Activated naive CD8-positive, alpha-beta T cell treated with anti-CD3 and anti-CD28 coated beads, Interleukin-2, amount 50 U/mL, for 24 hours (primary cell): ENCODE measurements around the gene C1orf94.

Source experiments
- ATAC-seq: fragments of 150-1000 bp; cut with Tn5 transposase; one replicate; pipeline ENCODE4 v1.10.0; 2021
- DNase-seq: peaks from one replicate; pipeline ENCODE4 v3.0.0; 2021
- H3K27ac Mint-ChIP-seq: one replicate; pipeline ENCODE4 v1.8.0; 2021; ENCODE audit warnings: mild to moderate bottlenecking, mixed read lengths
- H3K27me3 Mint-ChIP-seq: one replicate; pipeline ENCODE4 v1.8.0; 2021; ENCODE audit warnings: mixed read lengths
- H3K36me3 Mint-ChIP-seq: one replicate; pipeline ENCODE4 v1.8.0; 2021; ENCODE audit warnings: low read depth, mixed read lengths
- H3K4me1 Mint-ChIP-seq: one replicate; pipeline ENCODE4 v1.8.0; 2021; ENCODE audit warnings: mixed read lengths
- H3K4me3 Mint-ChIP-seq: one replicate; pipeline ENCODE4 v1.8.0; 2021; ENCODE audit warnings: mild to moderate bottlenecking, moderate library complexity, mixed read lengths
- H3K9me3 Mint-ChIP-seq: one replicate; pipeline ENCODE4 v1.8.0; 2021; ENCODE audit warnings: mixed read lengths

The C1orf94 gene, protein sequence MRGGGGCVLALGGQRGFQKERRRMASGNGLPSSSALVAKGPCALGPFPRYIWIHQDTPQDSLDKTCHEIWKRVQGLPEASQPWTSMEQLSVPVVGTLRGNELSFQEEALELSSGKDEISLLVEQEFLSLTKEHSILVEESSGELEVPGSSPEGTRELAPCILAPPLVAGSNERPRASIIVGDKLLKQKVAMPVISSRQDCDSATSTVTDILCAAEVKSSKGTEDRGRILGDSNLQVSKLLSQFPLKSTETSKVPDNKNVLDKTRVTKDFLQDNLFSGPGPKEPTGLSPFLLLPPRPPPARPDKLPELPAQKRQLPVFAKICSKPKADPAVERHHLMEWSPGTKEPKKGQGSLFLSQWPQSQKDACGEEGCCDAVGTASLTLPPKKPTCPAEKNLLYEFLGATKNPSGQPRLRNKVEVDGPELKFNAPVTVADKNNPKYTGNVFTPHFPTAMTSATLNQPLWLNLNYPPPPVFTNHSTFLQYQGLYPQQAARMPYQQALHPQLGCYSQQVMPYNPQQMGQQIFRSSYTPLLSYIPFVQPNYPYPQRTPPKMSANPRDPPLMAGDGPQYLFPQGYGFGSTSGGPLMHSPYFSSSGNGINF

DNA sequence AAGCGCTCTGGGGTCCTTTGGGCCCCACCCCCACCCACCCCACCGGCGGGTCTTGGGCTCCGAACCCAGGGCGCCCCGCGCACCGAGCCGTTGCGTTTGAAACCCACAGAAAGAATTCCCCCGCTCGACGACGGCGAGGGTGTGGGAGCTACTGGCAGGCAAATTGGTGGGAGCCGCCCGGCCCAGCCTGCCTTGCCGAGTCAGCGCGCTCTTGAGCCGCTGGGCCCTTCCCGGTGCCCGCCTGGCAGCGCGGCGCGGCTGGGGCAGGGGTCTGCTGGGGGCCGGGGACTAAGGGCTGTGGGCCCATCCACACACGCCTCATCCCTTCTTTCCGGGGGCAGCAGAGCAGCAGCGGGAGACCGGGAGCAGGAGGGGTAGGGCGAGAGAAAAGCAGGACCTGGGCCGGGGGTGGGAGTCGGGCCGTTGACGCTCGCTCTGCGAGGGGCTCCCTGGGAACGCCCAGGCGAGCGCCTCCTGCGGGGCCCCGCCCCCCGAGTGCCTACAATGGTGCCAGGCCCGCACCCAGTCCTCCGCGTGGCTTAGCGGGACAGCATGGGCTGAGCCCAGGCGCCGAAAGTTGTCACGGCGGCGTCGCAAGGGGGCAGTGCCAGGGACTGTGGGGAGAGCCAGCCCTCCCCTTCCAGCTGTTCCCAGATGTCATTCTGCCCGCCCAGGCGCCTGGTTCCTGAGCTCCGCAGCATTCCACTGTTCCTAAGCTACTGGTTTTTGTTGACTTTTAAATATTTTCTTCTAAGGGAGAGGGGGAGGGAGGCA is at the start of gene C1orf94:
Gene C1orf94, plus strand, starts transcription at position 78 of the 774 bp plus-strand sequence. CDS start 883 bp downstream, outside the sequence.
- no peak within 1 kb of the TSS for H3K4me3 Mint-ChIP-seq
- no peaks in the 10 kb centered on the region for H3K36me3 Mint-ChIP-seq
- no peak for ATAC-seq
- H3K9me3 Mint-ChIP-seq = no peaks in the 10 kb centered on the region
- no peaks in the 10 kb centered on the region for H3K4me1 Mint-ChIP-seq
- no peak within 1 kb of the TSS for H3K27ac Mint-ChIP-seq
- DNase-seq = no peak
- peaks cover 43% of the 10 kb centered on the region for H3K27me3 Mint-ChIP-seq

DNA sequence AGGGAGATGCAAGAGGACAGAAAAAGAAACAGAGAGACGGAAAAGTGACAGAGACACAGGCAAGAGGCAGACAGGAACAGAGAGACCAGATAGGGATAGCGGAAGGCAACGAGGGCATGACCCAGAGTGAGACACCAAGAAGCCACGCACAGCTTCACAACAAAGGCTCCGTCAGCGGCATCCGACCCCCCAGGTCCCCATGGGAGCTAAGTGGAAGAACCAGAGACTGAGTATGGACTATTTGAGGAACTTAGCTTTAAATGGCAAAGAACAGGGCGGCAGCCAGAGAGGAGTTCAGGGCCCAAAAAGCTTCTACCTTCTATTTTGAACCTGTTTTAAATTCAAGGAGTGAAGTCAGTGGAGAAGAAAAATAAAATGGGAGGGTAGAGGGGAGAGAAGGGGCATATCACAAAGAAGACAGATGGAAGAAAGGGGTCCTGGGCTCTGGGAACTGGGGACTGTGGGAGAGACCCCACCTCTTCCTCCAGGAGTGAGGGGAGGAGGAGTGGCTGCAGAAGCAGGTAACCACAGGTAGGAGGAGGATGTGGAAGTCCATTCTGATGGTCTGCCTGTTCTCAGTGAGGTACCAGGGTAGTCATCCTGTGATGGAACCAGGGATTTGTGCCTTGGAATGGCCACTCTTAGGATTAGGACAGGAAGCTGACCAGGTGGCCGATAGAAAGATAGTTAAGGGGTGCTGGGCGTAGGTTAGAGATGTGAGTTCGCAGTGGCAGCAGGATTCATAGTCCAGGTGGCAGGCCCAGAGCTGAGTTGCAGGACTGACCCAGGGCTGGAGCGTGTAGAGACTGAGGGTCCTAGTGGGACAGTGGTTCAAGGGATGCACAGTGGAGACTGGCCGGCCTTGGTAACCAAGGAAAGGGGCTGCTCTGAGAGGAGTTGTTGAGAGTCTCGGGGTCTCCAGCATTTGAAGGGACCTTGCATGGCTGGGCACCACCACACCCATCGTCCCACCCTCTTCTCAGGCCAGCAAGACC is 49.4 kb upstream of the C1orf94 start:
- Mint-ChIP-seq H3K36me3 (no peaks in the 10 kb centered on the region), H3K27ac (no peak overlapping the region), H3K27me3 (peaks cover 4% of the 10 kb centered on the region), H3K4me1 (no peaks in the 10 kb centered on the region), H3K9me3 (no peaks in the 10 kb centered on the region), H3K4me3 (no peak overlapping the region)
- no peak for DNase-seq
- no peak for ATAC-seq

DNA sequence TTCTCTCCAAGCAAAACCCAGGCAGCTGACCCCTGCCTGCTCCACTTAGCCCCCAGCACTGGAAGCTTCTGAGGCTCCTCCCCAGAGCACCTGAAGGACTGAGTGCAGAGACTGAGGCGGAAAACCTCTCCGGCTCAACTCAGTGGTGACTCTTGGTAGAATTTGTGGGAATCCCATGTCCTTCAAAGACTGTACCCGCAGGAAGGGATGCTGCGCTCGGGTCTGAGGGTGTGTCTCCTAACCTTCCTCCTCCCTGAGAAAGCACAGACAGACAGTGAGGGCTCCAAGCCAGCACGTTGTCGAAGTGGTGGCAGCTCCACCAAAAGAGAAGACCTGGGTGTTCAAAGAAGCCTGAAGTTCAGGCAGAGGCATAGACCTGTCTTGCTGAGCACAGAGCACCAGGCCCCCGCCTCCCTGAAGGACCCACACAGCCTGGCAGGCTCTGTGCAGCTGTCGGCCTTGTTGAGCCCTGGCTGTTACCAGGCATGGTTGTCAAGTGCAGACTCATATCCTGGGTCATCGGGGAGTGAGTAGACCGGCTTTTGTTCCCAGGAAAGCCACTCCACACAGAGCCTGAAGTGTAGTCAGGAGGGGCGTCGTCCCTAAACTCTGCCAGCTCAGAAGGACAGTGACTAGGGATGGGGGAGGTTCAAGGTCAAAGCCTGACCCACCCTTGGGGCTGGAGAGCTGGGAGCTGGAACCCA is 48.4 kb upstream of the C1orf94 start:
- H3K27me3 Mint-ChIP-seq = peaks cover 3% of the 10 kb centered on the region
- no peak overlapping the region for H3K4me3 Mint-ChIP-seq
- no peaks in the 10 kb centered on the region for H3K36me3 Mint-ChIP-seq
- no peak for DNase-seq
- H3K9me3 Mint-ChIP-seq = no peaks in the 10 kb centered on the region
- H3K4me1 Mint-ChIP-seq = no peaks in the 10 kb centered on the region
- no peak for ATAC-seq
- no peak overlapping the region for H3K27ac Mint-ChIP-seq

DNA sequence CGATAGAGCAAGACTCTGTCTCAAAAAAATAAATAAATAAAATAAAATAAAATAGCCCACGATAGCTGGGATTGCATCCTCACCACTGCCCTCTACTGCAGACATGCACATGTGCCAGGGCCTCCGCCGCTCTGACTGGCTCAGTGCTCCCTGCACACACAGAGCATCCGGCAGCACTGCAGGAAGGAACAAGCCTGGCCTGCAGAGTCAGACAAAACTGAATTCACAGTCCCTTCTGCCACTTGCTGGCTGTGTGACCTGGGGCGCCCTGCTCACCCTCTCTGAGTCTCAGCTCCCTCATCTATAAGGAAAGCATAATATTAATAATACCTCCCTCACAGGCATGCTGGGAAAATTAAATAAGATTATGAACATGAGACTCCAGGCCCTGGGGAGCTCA is 47.1 kb upstream of the C1orf94 start:
- Mint-ChIP-seq H3K4me1 (no peaks in the 10 kb centered on the region), H3K9me3 (no peaks in the 10 kb centered on the region), H3K27me3 (peaks cover 3% of the 10 kb centered on the region), H3K27ac (no peak overlapping the region), H3K36me3 (no peaks in the 10 kb centered on the region), H3K4me3 (no peak overlapping the region)
- no peak for DNase-seq
- ATAC-seq = no peak

DNA sequence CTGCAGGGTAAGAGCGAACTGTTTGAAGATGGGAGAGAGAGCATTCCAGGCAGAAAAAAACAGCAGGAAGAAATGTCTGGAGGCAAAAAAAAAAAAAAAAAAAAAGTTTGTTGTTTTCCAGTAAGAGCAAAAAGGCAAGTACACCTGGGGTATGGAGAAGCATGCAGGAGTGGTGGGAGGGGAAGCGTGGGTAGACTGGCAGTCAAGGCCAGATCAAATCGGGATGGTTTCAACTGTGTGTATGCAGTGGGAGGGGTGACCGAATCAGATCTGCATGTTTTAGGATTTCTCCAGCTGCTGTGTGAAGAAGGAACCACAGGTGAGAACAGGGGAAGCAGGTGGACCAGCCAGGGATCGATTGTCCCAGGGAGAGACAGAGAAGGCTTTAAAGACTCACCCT is 46.4 kb upstream of the C1orf94 start:
- DNase-seq = no peak
- peaks cover 3% of the 10 kb centered on the region for H3K27me3 Mint-ChIP-seq
- H3K36me3 Mint-ChIP-seq = no peaks in the 10 kb centered on the region
- no peaks in the 10 kb centered on the region for H3K9me3 Mint-ChIP-seq
- no peak for ATAC-seq
- no peak overlapping the region for H3K27ac Mint-ChIP-seq
- H3K4me1 Mint-ChIP-seq = no peaks in the 10 kb centered on the region
- no peak overlapping the region for H3K4me3 Mint-ChIP-seq

DNA sequence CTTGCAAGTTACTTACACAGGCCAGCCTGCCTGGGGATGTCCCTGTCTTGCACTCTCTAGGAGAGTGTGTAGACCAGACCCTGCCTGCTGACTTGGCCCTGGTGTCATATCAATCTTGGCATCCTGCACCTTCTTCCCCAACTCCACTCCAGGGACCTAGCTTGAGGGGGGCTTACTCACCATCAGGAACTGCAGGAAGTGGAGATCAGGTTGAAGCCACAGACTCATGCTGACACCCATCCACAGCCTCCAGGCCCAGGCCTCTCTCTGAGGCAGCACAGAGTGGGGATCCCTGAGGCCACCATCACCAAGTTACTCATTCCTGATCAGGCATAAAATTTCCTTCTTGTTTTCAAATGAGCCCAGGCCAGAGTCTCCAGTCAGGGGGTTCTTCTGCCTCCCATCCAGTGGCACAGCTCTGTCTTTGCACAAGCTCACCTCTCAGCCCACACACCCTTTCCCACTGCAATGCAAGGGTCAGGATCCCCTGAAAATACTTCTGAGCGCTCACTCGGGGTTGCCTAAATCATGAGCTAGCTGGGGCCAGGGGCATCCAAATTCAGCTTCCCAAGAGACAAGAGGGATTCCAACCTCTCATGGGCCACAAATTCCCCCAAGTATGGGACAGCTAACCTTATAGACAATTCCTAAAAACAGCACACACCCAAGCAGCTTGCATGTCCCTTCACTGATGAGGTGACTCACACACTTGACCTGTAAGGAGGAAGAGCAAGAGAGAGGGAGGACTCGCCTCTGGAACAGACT is 45.1 kb upstream of the C1orf94 start:
- DNase-seq = no peak
- H3K27me3 Mint-ChIP-seq = peaks cover 3% of the 10 kb centered on the region
- no peak overlapping the region for H3K4me3 Mint-ChIP-seq
- no peaks in the 10 kb centered on the region for H3K9me3 Mint-ChIP-seq
- H3K27ac Mint-ChIP-seq = no peak overlapping the region
- no peaks in the 10 kb centered on the region for H3K4me1 Mint-ChIP-seq
- no peak for ATAC-seq
- no peaks in the 10 kb centered on the region for H3K36me3 Mint-ChIP-seq

DNA sequence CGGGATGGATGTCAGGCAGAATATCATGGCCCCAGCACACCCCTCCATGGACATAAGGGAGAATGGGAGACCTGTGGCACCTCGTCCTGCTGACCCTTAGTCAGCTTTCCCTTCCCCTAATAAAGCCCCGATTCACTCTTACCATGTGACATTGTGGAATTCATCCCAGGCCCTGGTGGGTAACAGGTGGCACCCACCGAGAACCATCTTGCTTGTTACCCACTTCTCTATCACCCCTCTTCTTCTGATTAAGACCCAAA is 44.6 kb upstream of the C1orf94 start:
- Mint-ChIP-seq H3K27me3 (no peaks in the 10 kb centered on the region), H3K36me3 (no peaks in the 10 kb centered on the region), H3K4me1 (no peaks in the 10 kb centered on the region), H3K9me3 (no peaks in the 10 kb centered on the region), H3K4me3 (no peak overlapping the region), H3K27ac (no peak overlapping the region)
- no peak for ATAC-seq
- DNase-seq = no peak

DNA sequence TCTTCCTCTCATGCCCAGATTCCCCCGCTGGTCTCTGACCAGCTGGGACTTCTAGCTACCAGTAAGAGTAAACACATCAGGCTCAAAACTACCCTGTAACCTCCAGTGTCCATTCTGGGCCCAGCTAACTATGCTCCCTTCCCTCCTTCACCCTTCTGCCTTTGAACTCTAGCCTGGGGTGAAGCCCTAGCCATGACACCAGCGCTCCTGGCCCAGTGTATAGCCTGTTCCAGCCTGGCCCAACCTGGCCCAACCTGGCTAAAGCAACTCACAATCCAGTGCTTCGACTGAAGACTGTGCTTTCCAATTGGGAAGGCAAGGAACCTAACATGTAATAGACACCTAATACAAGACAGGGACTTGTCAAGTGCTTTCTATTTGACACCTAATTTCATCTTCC is 39.3 kb upstream of the C1orf94 start:
- no peak for ATAC-seq
- no peak for DNase-seq
- H3K9me3 Mint-ChIP-seq = no peaks in the 10 kb centered on the region
- H3K36me3 Mint-ChIP-seq = no peaks in the 10 kb centered on the region
- peaks cover 1% of the 10 kb centered on the region for H3K27me3 Mint-ChIP-seq
- no peaks in the 10 kb centered on the region for H3K4me1 Mint-ChIP-seq
- H3K27ac Mint-ChIP-seq = no peak overlapping the region
- H3K4me3 Mint-ChIP-seq = no peak overlapping the region

DNA sequence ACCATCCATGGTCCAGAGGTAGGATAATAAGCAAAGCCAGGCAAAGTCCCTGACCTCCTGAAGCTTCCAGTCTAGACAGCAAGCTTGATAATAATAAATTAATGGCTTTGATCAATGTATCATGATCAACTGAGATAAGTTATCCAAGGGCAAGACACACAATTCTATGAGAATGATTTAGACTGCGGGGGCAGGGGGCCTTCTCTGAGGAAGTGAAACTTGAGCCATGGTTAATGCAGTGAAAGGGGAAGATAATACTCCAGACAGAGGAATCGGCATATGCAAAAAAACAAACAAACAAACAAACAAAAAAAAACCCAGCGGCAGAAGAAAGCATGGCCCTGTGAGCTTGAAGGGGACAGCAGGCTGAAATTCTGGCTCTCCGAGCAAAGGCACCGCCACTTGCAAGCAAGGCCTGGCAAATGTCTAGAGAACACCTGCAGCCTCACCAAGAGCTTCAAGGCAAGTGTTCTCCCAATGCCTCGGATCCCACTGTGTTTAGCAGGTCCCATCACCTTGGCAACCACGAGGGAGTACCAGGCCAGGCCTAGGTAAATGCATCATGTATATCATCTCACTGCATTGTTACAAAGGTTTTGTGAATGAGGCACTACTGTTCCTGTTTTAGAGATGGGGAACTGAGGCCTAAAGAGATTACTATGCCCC is 36.6 kb upstream of the C1orf94 start:
- no peaks in the 10 kb centered on the region for H3K36me3 Mint-ChIP-seq
- H3K27me3 Mint-ChIP-seq = peaks cover 3% of the 10 kb centered on the region
- no peaks in the 10 kb centered on the region for H3K4me1 Mint-ChIP-seq
- no peak overlapping the region for H3K27ac Mint-ChIP-seq
- no peak overlapping the region for H3K4me3 Mint-ChIP-seq
- no peaks in the 10 kb centered on the region for H3K9me3 Mint-ChIP-seq
- no peak for ATAC-seq
- no peak for DNase-seq

DNA sequence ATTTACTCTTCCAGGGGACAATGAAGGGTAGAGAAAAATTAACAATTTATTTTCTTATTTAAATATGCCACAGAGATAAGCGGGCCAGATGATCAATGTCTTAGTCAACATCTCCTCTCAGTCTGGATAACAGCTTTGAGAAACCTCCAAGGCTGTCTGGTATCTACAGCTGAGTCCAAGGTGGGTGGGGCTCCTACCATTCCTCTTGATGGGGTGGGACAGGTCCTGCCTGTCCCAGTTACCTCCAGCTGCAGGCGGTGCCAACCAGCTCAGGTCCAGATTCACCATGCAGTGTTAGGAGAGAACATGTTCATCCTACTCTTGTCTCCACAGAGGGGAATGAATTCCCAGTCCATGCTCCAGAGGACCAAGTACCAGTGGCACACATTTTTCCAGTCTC is 32.7 kb upstream of the C1orf94 start:
- no peaks in the 10 kb centered on the region for H3K36me3 Mint-ChIP-seq
- ATAC-seq (no peak), DNase-seq (no peak)
- H3K4me3 Mint-ChIP-seq = no peak overlapping the region
- H3K27ac Mint-ChIP-seq = no peak overlapping the region
- no peaks in the 10 kb centered on the region for H3K4me1 Mint-ChIP-seq
- H3K27me3 Mint-ChIP-seq = peaks cover 5% of the 10 kb centered on the region
- H3K9me3 Mint-ChIP-seq = no peaks in the 10 kb centered on the region

DNA sequence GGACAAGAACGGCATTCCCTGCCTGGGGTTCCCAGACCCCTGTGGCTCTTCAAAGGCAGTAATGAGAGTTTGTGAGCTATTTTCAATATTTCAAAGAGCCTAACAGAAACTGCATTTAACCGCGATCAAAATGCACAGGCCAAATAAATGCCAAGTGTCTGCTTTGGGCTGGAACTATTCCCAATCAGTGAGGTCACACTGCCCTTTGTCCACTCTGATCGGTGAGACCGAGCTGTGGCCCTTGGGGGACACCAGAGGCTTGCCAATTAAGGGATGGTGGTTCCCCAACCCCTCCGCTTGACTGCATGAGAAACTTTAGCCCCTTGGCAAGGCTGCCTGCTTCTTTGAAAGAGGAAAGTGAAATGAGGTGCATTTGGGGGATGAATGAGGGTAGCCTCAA is 31.9 kb upstream of the C1orf94 start:
- no peaks in the 10 kb centered on the region for H3K36me3 Mint-ChIP-seq
- no peaks in the 10 kb centered on the region for H3K4me1 Mint-ChIP-seq
- H3K27ac Mint-ChIP-seq = no peak overlapping the region
- no peak overlapping the region for H3K4me3 Mint-ChIP-seq
- H3K9me3 Mint-ChIP-seq = no peaks in the 10 kb centered on the region
- no peak for DNase-seq
- ATAC-seq = no peak
- peaks cover 8% of the 10 kb centered on the region for H3K27me3 Mint-ChIP-seq

DNA sequence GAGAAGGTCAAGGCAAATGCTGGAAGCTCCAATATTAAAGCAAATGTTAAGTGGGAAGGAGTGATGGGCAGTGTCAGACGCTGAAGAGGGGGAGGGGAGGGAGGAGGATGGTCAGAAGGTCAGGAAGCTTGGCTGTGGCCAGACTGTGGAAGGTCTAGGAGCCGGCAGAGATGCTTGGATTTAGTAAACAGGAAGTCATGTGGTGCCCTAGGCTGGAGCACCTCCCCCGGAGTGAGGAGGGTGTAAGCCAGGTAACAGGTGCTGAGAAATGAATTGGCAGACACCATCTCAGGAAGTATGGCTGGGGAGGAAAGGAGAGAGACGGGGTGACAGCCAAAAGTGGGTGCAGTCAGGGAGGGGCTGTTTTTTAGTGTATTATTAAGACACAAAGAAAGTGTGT is 29.4 kb upstream of the C1orf94 start:
- Mint-ChIP-seq H3K4me1 (no peaks in the 10 kb centered on the region), H3K4me3 (no peak overlapping the region), H3K9me3 (no peaks in the 10 kb centered on the region), H3K27me3 (peaks cover 10% of the 10 kb centered on the region), H3K36me3 (no peaks in the 10 kb centered on the region), H3K27ac (no peak overlapping the region)
- DNase-seq (no peak), ATAC-seq (no peak)

DNA sequence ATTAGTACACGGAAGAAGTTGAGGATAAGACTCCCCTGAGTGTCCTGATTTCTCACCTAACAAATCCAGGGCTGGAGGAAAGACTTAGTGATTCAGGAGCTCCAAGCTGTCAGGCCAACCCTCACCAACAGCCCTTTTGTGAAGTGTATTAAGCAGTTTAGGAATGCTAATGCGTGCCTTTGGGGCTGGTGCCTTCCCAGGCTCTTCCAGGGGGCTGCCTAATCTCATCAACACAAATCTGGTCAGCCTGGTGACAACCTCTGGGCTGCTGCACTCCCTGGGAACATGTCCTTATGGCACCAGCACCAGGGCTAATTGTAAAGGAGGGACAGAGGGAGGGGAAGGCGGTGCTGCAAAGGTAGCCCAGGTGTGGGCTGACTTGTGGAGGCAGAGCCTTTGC is 27.2 kb upstream of the C1orf94 start:
- Mint-ChIP-seq H3K27me3 (peaks cover 9% of the 10 kb centered on the region), H3K9me3 (no peaks in the 10 kb centered on the region)

More for the DNA sequence above, 27.2 kb upstream of the C1orf94 start:
- H3K4me3 Mint-ChIP-seq = no peak overlapping the region
- no peak overlapping the region for H3K27ac Mint-ChIP-seq
- H3K4me1 Mint-ChIP-seq = no peaks in the 10 kb centered on the region
- H3K36me3 Mint-ChIP-seq = no peaks in the 10 kb centered on the region
- ATAC-seq = no peak
- DNase-seq = no peak
